Activated naive CD8-positive, alpha-beta T cell treated with anti-CD3 and anti-CD28 coated beads, Interleukin-2, amount 10 ng/mL, durations not matched to agents 7 days and 5 days (primary cell): ENCODE results near the gene LCP2. TPM values are rescaled to one million over a fixed set of nuclear protein-coding genes. Genes with fewer than 3 reads are reported as not detected.
"Not testable (repeated sequence)": the region's sequence is repeated elsewhere in the genome, so short reads cannot be mapped to it uniquely, and the experiment has no call there.

Experiments
- ATAC-seq: fragments of 150-1000 bp; cut with Tn5 transposase; one replicate; pipeline ENCODE4 v1.10.0; 2021; ENCODE audit warnings: low read depth, moderate library complexity
- POLR2A ChIA-PET: fragments of 350-600 bp; sonication (Branson Sonifier 250); formaldehyde crosslinking; loops from one replicate; lab custom pipeline; 2021; ENCODE audit warnings: antibody characterized with exemption; lab: Charles Lee
- DNase-seq: peaks from one replicate; pipeline ENCODE4 v3.0.0; 2021
- H3K27ac Mint-ChIP-seq: one replicate; pipeline ENCODE4 v1.8.0; 2022; ENCODE audit warnings: mild to moderate bottlenecking, mixed read lengths
- H3K27me3 Mint-ChIP-seq: one replicate; pipeline ENCODE4 v1.8.0; 2022; ENCODE audit warnings: mild to moderate bottlenecking, moderate library complexity, mixed read lengths
- H3K36me3 Mint-ChIP-seq: one replicate; pipeline ENCODE4 v1.8.0; 2021; ENCODE audit warnings: mild to moderate bottlenecking, mixed read lengths
- H3K4me1 Mint-ChIP-seq: one replicate; pipeline ENCODE4 v1.8.0; 2021; ENCODE audit warnings: mixed read lengths
- H3K4me3 Mint-ChIP-seq: one replicate; pipeline ENCODE4 v1.8.0; 2022; ENCODE audit warnings: mild to moderate bottlenecking, moderate library complexity, mixed read lengths
- H3K9me3 Mint-ChIP-seq: one replicate; pipeline ENCODE4 v1.8.0; 2021; ENCODE audit warnings: mixed read lengths
- total RNA-seq, 2 experiments: library from RNA; stranded (reverse); gene quantifications; one replicate each; pipeline ENCODE4 v1.2.3, GENCODE V29; 2021

The LCP2 gene
- total RNA-seq, 2 experiments from 2014 or later, result 444 to 452 TPM

GRCh38 chr5:170262061-170263045 lies 35.2 kb downstream of the LCP2 start:
- no peaks in the 10 kb centered on the region for H3K27me3 Mint-ChIP-seq

GRCh38 chr5:170261528-170262043 lies 36.0 kb downstream of the LCP2 start:
- Mint-ChIP-seq H3K36me3 (peaks cover 74% of the 10 kb centered on the region), H3K4me3 (peak overlapping the region; percentile 78), H3K27ac (peak overlapping the region; percentile 88), H3K4me1 (peaks cover 86% of the 10 kb centered on the region), H3K27me3 (no peaks in the 10 kb centered on the region), H3K9me3 (no peaks in the 10 kb centered on the region)
- POLR2A ChIA-PET, result interaction anchor here (0.7 to 2.8 kb wide), 17 partner anchors 8 to 77 kb away, joined by 3 to 31 read pairs (median 7); partner anchors contain the start of gene LCP2
- no peak for DNase-seq
- ATAC-seq, result no peak

More at GRCh38 chr5:170262061-170263045, 35.2 kb downstream of the LCP2 start:
- peak overlapping the region; percentile 88 for H3K27ac Mint-ChIP-seq
- POLR2A ChIA-PET, result interaction anchor here (0.7 to 2.8 kb wide), 17 partner anchors 9 to 77 kb away, joined by 3 to 31 read pairs (median 7); partner anchors contain the start of gene LCP2
- no peaks in the 10 kb centered on the region for H3K9me3 Mint-ChIP-seq
- peak overlapping the region; percentile 78 for H3K4me3 Mint-ChIP-seq
- DNase-seq (peak; percentile 66), ATAC-seq (peak; percentile 70)
- peaks cover 87% of the 10 kb centered on the region for H3K4me1 Mint-ChIP-seq
- H3K36me3 Mint-ChIP-seq, result peaks cover 74% of the 10 kb centered on the region

GRCh38 chr5:170257370-170257769 lies 40.2 kb downstream of the LCP2 start:
- DNase-seq, result no peak
- ATAC-seq, result no peak
- H3K4me3 Mint-ChIP-seq, result peak overlapping the region; percentile 51

GRCh38 chr5:170256571-170256970 lies 41.0 kb downstream of the LCP2 start:
- Mint-ChIP-seq H3K9me3 (no peaks in the 10 kb centered on the region), H3K4me3 (peak overlapping the region; percentile 51), H3K27me3 (no peaks in the 10 kb centered on the region), H3K27ac (peak overlapping the region; percentile 79), H3K36me3 (peaks cover 67% of the 10 kb centered on the region), H3K4me1 (peaks cover 74% of the 10 kb centered on the region)
- ATAC-seq, result no peak
- POLR2A ChIA-PET, result interaction anchor here (0.7 to 2.3 kb wide), 4 partner anchors 10 to 74 kb away, joined by 3 to 7 read pairs (median 4); no protein-coding TSS in a partner anchor
- DNase-seq, result no peak

More at GRCh38 chr5:170257370-170257769, 40.2 kb downstream of the LCP2 start:
- POLR2A ChIA-PET, result interaction anchor here (0.6 to 2.3 kb wide), 5 partner anchors 9 to 76 kb away, joined by 3 to 7 read pairs (median 3); no protein-coding TSS in a partner anchor
- peak overlapping the region; percentile 79 for H3K27ac Mint-ChIP-seq
- H3K4me1 Mint-ChIP-seq, result peaks cover 81% of the 10 kb centered on the region
- no peaks in the 10 kb centered on the region for H3K27me3 Mint-ChIP-seq
- no peaks in the 10 kb centered on the region for H3K9me3 Mint-ChIP-seq
- peaks cover 69% of the 10 kb centered on the region for H3K36me3 Mint-ChIP-seq

- H3K27me3 Mint-ChIP-seq, result no peaks in the 10 kb centered on the region
- H3K9me3 Mint-ChIP-seq, result no peaks in the 10 kb centered on the region
- DNase-seq (peak; percentile 53), ATAC-seq (peak; percentile 91)
- POLR2A ChIA-PET, result interaction anchor here (2.3 kb wide), 1 partner anchor 8 kb away, joined by 5 read pairs; no protein-coding TSS in a partner anchor
- peak overlapping the region; percentile 76 for H3K27ac Mint-ChIP-seq
- H3K4me1 Mint-ChIP-seq, result peaks cover 62% of the 10 kb centered on the region
- H3K36me3 Mint-ChIP-seq, result peaks cover 69% of the 10 kb centered on the region
- H3K4me3 Mint-ChIP-seq, result peak overlapping the region; percentile 0
Observed at GRCh38 chr5:170254056-170254455, 43.5 kb downstream of the LCP2 start.

- POLR2A ChIA-PET, result interaction anchor here (2.3 kb wide), 1 partner anchor 9 kb away, joined by 5 read pairs; no protein-coding TSS in a partner anchor
- no peak for ATAC-seq
- peaks cover 52% of the 10 kb centered on the region for H3K4me1 Mint-ChIP-seq
- no peak for DNase-seq
- H3K27me3 Mint-ChIP-seq, result no peaks in the 10 kb centered on the region
- H3K36me3 Mint-ChIP-seq, result peaks cover 71% of the 10 kb centered on the region
- no peak overlapping the region for H3K4me3 Mint-ChIP-seq
- no peak overlapping the region for H3K27ac Mint-ChIP-seq
- H3K9me3 Mint-ChIP-seq, result no peaks in the 10 kb centered on the region
Observed at GRCh38 chr5:170252720-170253350, 44.7 kb downstream of the LCP2 start.

- DNase-seq, result no peak
- Mint-ChIP-seq H3K4me1 (peaks cover 45% of the 10 kb centered on the region), H3K36me3 (peaks cover 71% of the 10 kb centered on the region), H3K27me3 (no peaks in the 10 kb centered on the region), H3K9me3 (no peaks in the 10 kb centered on the region), H3K4me3 (no peak overlapping the region), H3K27ac (no peak overlapping the region)
- POLR2A ChIA-PET, result no interaction called here
- no peak for ATAC-seq
Observed at GRCh38 chr5:170252109-170252508, 45.5 kb downstream of the LCP2 start.

GRCh38 chr5:170251462-170251861 lies 46.1 kb downstream of the LCP2 start:
- ATAC-seq (no peak), DNase-seq (no peak)
- peaks cover 71% of the 10 kb centered on the region for H3K36me3 Mint-ChIP-seq
- peaks cover under 1% of the 10 kb centered on the region for H3K9me3 Mint-ChIP-seq
- H3K27ac Mint-ChIP-seq, result peak overlapping the region; percentile 7
- H3K4me3 Mint-ChIP-seq, result no peak overlapping the region
- peaks cover 40% of the 10 kb centered on the region for H3K4me1 Mint-ChIP-seq
- no peaks in the 10 kb centered on the region for H3K27me3 Mint-ChIP-seq
- POLR2A ChIA-PET, result interaction anchor here (0.9 kb wide), 1 partner anchor 11 kb away, joined by 7 read pairs; no protein-coding TSS in a partner anchor

- Mint-ChIP-seq H3K4me1 (peaks cover 35% of the 10 kb centered on the region), H3K27me3 (no peaks in the 10 kb centered on the region), H3K4me3 (no peak overlapping the region), H3K9me3 (peaks cover 4% of the 10 kb centered on the region), H3K36me3 (peaks cover 70% of the 10 kb centered on the region), H3K27ac (no peak overlapping the region)
- ATAC-seq (no peak), DNase-seq (no peak)
- POLR2A ChIA-PET, result interaction anchor here (0.9 kb wide), 1 partner anchor 11 kb away, joined by 7 read pairs; no protein-coding TSS in a partner anchor
Observed at GRCh38 chr5:170250810-170251317, 46.7 kb downstream of the LCP2 start.

GRCh38 chr5:170249355-170249754 lies 48.2 kb downstream of the LCP2 start:
- DNase-seq, result no peak
- POLR2A ChIA-PET, result interaction anchor here (1.2 kb wide), 1 partner anchor 12 kb away, joined by 3 read pairs; no protein-coding TSS in a partner anchor
- H3K27ac Mint-ChIP-seq, result no peak overlapping the region

GRCh38 chr5:170248931-170249227 lies 48.7 kb downstream of the LCP2 start:
- ATAC-seq, DNase-seq, H3K27ac Mint-ChIP-seq, H3K9me3 Mint-ChIP-seq, POLR2A ChIA-PET, H3K27me3 Mint-ChIP-seq, H3K4me3 Mint-ChIP-seq: not testable (repeated sequence)
- H3K36me3 Mint-ChIP-seq, result peaks cover 72% of the 10 kb centered on the region
- H3K4me1 Mint-ChIP-seq, result peaks cover 19% of the 10 kb centered on the region

More at GRCh38 chr5:170249355-170249754, 48.2 kb downstream of the LCP2 start:
- H3K4me1 Mint-ChIP-seq, result peaks cover 24% of the 10 kb centered on the region
- H3K36me3 Mint-ChIP-seq, result peaks cover 74% of the 10 kb centered on the region
- no peak for ATAC-seq
- H3K27me3 Mint-ChIP-seq, result no peaks in the 10 kb centered on the region
- H3K4me3 Mint-ChIP-seq, result no peak overlapping the region
- peaks cover 7% of the 10 kb centered on the region for H3K9me3 Mint-ChIP-seq

- Mint-ChIP-seq H3K27ac (no peak overlapping the region), H3K4me3 (no peak overlapping the region), H3K4me1 (peaks cover 15% of the 10 kb centered on the region), H3K27me3 (no peaks in the 10 kb centered on the region), H3K9me3 (peaks cover 7% of the 10 kb centered on the region), H3K36me3 (peaks cover 67% of the 10 kb centered on the region)
- ATAC-seq (no peak), DNase-seq (no peak)
- POLR2A ChIA-PET, result no interaction called here
Observed at GRCh38 chr5:170248172-170248930, 49.2 kb downstream of the LCP2 start.
